ENCODE results near the gene RBM10.

RBM10 gene

DNA sequence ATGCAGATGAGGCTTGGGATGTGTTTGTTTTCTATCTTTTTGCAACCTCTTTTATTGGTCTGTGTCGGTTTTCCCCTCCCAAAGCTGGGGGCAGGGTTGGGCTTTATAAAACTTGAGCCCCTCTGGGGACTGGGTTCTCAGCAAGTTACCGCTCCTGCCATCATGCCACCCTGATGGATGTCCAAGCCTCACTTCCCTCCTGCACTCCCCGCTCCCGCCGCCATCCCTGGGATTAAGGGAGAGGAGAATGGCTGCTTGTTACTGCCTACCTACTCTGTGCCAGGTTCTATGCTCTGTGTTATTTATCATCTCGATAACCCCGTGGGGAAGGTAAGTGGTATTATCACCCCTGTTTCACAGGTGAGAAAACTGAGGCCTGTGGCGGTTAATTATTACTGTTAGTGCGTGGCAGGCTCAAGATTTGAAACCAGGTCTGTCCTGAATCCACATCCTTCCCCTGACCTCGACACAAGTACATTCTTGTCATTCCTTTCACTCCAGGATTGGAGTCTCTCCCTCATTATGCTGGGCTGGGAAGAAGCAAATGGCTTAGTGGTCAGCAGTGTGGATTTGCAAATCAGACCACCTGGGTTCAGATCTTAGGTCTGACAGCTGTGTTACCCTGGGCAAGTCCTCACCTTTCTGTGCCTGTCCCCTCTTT is 53.1 kb downstream of the RBM10 start:
- DNase-seq (ENCODE audit: low read depth in 2 of 2), result no peak

DNA sequence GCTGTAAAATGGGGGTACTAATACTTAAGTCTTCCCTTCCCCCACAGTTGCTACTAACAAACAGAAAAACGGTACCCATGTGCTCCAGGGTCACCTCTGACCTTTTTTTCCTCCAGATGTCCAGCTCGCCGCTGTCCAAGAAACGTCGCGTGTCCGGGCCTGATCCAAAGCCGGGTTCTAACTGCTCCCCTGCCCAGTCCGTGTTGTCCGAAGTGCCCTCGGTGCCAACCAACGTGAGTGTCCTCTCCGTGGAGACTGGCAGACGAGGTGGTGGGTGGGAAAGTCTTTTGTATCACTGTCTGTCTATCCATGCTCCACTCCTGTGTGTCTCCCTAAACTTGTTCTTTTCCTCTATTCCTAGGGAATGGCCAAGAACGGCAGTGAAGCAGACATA is 53.7 kb downstream of the RBM10 start:
- DNase-seq (ENCODE audit: low read depth in 2 of 2), result no peak

DNA sequence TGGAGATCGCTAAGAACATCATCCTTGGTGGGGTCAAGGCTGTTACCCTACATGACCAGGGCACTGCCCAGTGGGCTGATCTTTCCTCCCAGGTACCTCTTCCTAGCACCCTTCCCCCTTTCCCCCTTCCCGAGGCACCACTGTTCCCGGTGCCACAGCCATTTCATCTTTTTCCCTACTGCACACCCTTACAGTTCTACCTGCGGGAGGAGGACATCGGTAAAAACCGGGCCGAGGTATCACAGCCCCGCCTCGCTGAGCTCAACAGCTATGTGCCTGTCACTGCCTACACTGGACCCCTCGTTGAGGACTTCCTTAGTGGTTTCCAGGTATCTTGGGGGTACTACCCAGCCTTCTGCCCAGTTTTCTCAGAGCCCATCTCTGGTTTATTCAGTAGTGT is 54.3 kb downstream of the RBM10 start:
- no peak for DNase-seq (ENCODE audit: low read depth in 2 of 2)

DNA sequence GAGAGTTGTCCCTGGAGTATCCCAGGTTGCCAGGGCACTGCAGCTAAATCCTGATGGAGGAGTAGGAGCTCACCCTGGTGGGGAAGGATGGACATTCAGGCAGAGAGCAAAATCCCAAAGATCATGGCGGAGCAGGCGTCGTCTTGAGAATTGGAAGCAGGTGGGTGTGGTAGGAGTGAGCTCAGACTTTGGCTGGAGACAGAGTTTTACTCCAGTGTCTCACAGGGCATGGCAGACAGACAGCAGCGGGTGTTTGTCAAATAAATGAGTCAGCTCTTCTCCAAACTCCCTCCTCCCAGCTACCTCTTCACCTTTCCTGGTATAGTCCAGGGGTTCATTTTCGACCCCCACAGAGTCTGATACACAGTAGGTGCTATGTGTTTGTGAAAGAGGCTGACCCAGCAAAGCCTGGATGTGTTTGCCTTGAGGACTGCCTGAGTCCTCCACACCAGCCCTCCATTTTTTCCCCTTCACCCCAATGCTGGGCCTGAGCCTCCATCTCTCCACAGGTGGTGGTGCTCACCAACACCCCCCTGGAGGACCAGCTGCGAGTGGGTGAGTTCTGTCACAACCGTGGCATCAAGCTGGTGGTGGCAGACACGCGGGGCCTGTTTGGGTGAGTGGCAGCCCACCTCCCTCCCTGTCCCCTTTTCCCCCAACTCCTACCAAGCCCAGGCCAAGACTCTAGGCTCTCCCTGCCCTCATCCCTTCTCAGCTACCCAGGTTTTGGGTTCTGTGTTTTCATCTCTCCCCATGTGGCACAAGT is 55.5 kb downstream of the RBM10 start:
- DNase-seq (ENCODE audit: low read depth in 2 of 2), result no peak

DNA sequence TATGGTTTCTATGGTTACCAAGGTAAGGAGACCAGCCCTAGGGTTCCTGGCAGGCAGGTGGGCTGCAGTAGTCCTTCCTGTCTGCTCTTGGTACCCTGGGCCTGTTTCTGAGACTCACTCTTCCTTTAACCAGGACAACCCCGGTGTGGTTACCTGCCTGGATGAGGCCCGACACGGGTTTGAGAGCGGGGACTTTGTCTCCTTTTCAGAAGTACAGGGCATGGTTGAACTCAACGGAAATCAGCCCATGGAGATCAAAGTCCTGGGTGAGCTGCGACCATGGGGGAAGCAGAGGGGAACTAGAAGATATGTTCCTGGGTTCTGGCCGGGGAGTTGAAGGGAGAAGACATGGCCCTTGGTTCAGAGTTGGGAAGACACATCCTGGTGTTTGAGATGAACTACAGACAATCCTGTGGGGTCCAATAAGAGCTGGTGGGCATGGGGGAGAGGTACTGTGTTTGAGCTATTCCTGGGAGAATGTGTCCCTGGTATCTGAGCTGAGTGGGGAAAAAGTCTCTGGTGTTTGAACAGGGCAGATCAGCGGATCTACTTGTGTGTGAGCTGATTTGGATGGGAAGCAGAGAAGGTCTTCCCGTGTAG is 56.4 kb downstream of the RBM10 start:
- no peak for DNase-seq (ENCODE audit: low read depth in 2 of 2)

DNA sequence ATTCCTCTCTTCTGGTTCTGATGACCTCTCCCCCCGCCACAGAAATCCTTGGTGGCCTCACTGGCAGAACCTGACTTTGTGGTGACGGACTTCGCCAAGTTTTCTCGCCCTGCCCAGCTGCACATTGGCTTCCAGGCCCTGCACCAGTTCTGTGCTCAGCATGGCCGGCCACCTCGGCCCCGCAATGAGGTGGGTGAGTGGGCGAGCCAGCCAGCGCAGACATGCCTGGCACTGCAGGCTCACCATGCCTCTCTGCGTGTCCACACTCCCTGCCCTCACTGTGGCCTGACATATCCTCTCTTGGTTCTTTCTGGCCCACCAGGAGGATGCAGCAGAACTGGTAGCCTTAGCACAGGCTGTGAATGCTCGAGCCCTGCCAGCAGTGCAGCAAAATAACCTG is 57.3 kb downstream of the RBM10 start:
- DNase-seq (ENCODE audit: low read depth in 2 of 2), result no peak

DNA sequence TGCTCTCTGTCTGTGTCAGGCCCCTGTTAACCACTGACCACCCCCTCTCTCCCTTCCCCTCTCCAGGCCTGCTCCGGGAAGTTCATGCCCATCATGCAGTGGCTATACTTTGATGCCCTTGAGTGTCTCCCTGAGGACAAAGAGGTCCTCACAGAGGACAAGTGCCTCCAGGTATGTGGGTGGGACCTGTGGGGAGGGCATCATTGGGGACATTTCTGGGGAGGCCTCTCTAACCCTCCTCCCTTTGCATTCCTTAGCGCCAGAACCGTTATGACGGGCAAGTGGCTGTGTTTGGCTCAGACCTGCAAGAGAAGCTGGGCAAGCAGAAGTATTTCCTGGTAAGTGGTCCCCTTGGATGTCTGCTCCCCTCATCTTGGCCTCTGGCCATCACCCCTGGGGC is 57.9 kb downstream of the RBM10 start:
- DNase-seq (ENCODE audit: low read depth in 2 of 2), result no peak

DNA sequence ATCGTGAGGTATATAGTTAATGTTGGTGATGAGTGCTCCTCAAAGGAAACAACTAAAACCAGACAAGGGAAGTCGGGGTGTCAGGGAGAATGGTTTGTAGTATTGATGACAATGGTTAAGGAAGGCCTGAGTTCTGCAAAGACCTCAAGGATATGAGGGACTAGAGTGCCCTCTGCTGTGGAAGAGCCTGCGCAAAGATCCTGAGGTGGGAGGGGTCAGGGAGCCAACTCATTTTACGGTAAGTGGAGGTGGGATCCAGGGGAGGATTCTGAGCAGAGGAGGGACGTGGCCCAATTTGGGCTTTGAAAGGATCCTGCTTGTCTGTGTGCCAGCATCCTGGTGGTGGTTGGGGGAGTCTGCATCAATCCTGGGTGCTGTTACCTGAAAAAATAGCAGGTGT is 59.9 kb downstream of the RBM10 start:
- no peak for DNase-seq (ENCODE audit: low read depth in 2 of 2)

DNA sequence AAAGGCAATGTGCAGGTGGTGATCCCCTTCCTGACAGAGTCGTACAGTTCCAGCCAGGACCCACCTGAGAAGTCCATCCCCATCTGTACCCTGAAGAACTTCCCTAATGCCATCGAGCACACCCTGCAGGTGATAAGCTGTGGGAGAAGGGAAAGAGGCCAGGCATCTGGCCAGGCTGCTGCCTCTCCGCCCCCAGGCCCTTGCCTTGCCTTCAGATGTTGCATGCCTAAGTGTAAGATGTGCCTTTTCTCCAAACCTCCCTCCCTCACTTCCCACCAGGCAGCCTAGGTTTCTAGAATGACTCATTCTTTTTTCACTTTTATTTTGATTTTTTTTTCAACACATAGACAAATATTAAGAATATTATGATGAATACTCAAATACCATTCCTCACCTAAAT is 61.3 kb downstream of the RBM10 start:
- no peak for DNase-seq (ENCODE audit: low read depth in 2 of 2)

DNA sequence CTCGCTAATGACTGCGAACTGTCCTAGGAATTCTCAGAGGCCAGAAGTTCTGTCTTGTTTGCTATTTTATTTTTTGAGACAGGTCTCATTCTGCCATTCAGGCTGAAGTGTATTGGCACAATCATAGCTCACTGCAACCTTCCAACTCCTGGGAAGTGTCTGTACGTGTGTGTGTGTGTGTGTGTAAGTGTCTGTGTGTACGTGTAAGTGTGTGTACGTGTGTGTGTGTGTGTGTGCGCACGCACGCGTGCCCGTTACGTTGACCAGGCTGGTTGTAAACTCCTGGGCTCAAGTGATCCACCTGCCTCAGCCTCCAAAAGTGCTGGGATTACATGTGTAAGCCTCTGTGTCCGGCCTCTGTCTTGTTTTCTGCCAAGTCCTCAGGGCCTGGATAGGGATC is 63.1 kb downstream of the RBM10 start:
- DNase-seq (ENCODE audit: low read depth in 2 of 2), result no peak

DNA sequence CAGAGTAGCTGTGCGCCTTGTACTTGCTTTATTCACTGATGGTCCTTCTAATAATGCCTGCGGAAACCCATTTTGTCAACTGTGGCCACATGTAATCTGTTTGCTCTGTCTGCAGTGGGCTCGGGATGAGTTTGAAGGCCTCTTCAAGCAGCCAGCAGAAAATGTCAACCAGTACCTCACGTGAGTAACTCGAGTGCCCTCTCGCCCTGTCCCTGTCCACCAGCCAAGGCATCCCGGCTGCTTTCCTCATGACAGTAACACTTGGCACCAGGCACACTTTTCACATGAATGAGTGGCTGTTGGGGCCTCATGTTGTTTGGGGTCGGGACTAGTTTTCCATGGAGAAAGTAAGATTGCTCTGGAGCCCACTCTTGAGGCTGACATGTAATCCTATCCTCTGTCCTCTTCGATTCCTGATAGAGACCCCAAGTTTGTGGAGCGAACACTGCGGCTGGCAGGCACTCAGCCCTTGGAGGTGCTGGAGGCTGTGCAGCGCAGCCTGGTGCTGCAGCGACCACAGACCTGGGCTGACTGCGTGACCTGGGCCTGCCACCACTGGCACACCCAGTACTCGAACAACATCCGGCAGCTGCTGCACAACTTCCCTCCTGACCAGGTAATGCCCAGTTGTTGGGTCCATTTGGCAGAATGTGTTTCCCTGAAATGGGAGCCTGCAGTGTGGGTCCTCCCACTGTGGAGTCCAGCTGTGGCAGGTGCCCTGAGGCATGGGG is 64.7 kb downstream of the RBM10 start:
- no peak for DNase-seq (ENCODE audit: low read depth in 2 of 2)

DNA sequence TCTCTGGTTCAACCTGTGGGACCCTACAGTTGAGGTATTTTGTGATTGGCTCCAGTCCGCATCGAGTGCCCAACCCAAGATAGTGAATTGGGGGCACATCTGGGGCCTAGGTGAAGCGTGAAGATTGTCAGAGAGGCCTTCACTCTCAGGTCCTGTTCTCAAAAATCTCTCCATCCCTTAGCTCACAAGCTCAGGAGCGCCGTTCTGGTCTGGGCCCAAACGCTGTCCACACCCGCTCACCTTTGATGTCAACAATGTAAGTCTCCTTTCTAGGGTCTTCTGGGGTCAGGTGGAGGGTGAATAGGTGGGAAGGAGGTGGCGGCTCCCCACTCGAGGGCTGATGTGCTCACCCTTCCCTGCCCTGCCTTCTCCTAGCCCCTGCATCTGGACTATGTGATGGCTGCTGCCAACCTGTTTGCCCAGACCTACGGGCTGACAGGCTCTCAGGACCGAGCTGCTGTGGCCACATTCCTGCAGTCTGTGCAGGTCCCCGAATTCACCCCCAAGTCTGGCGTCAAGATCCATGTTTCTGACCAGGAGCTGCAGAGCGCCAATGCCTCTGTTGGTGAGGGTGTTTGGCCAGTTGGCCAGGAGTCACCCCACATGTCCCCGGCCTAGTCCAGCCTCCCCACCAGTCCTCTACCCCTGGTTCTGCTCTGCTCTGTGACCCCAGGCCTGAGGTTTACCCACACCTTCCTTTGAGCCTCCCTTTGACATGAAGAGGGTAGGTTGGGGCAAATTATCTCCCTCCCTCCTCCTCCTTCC is 65.8 kb downstream of the RBM10 start:
- no peak for DNase-seq (ENCODE audit: low read depth in 2 of 2)

DNA sequence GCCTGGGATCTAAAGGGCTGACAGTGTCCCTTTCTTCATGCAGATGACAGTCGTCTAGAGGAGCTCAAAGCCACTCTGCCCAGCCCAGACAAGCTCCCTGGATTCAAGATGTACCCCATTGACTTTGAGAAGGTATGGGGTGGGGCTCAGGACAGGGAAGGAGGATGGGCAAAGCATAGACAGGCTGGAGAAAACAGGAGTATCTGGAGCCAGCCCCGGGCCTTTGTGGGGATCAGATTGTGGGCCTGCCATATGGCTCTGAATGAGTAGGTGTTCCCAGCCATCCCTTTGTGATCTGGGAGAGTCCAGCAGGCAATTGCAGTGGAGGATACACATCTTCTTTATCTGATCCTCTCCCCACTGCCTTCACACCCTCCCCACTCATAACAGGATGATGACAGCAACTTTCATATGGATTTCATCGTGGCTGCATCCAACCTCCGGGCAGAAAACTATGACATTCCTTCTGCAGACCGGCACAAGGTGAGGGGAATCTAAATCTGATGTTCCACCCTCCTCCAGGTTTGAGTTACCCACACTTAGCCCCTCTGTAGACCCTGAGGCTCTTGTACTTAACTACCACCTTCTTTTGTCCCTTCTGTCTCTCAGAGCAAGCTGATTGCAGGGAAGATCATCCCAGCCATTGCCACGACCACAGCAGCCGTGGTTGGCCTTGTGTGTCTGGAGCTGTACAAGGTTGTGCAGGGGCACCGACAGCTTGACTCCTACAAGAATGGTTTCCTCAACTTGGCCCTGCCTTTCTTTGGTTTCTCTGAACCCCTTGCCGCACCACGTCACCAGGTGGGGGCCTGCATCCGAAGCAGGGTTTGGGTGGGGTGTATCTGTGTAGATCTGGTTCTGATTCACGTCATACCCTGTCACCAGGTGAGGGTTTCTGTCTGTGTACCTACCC is 67.6 kb downstream of the RBM10 start:
- DNase-seq (ENCODE audit: low read depth in 2 of 2), result no peak

DNA sequence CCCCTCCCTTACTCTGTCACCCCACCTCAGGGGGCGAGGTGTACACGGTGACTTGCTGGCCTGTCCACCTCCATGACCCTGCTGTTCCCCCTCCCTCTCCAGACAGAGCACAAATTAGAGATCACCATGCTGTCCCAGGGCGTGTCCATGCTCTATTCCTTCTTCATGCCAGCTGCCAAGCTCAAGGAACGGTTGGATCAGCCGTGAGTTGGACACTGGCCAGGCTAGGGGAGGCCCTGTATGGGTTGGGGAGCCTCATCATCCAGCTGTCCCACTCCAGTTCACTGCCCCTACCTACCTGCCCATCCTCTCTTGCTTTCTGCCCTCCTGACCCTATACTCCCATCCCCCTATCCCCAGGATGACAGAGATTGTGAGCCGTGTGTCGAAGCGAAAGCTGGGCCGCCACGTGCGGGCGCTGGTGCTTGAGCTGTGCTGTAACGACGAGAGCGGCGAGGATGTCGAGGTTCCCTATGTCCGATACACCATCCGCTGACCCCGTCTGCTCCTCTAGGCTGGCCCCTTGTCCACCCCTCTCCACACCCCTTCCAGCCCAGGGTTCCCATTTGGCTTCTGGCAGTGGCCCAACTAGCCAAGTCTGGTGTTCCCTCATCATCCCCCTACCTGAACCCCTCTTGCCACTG is 69.5 kb downstream of the RBM10 start:
- DNase-seq (ENCODE audit: low read depth in 2 of 2), result no peak

DNA sequence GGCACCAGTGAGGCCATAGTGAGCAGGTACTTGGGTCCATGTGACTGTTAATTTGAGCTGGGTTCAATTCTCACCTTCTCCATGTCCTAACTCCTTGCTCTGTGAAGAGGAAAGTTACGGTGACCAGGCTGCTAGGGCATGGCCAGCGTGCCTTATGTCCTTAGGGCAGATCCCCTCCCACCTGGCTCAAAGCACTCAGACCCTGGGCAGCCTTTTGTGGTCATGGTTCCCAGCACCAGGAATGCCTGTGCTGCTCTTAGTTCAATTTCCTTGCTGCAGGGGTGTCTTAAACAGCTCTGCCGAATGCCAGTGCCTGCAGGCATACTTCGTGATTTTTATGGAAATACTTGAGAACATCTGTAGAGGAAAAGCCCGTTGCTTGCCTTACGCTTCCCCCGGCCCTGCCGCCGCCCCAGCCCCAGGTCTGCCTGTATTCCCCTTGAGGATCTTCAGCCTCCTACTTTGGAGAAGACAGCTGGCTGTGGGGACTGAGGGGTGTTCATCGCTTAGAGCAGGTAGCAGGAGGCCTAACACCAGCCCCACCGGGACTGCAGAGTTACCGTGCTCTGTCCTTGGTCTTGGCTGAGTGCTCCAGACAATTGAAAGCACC is 70.4 kb downstream of the RBM10 start:
- no peak for DNase-seq (ENCODE audit: low read depth in 2 of 2)

DNA sequence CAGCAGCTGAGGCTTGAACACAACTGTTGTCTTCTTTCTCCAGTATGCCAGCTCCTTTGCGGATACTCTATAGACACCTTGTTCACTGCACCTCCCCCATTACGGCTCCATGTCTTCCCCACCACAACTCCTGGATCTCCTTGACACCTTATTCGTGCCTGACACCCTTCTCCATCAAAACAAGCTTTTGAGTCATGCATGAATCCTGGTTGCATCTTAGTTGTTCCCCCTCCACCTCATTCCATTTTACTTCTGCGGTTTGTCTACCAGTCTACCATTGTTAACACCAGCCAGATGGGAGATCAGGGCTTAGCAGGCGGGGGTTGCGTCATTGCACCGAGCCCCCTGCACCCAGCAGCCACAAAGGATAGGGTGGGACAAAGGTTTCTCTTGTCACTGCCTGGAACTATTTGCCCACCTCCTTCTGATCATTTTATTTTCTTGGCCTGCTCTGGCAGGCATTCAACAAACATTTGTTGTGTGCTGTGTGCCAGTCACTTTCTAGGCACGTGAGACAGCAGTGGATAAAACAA is 71.4 kb downstream of the RBM10 start:
- no peak for DNase-seq (ENCODE audit: low read depth in 2 of 2)

DNA sequence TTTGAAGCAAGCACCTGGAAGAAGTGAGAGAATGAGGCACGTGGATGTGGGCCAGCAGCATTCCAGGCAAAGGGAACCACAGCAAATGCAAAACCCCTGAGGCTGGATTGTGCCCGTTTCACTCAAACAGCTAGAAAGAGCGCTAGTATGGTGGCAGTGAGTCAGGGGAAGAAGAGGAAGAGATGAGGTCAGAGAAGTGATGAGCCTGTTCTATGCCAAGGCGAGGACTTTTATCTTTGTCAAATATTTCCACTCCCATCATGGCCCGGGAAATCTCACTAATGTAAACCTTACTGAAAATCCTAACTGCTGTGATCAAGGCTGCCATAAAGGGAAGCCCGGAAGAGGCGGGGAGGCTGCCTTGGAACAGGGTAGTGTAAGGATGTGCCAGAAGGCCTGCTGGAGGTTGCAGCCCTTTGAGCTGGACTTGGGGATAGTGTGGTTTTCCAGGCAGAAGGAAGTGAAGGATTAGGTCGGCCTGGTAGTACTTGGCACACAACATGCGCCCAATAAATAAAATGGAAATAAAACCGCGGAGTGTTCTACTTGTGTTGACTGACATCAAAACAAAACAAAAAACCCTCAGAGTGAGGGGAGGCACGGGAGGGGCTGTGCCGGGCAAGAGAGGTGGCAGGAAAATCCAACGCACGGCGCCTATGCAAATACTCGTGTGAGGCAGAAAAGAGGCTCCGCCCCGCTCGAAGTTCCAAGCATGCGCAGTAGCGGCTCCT is 72.3 kb downstream of the RBM10 start:
- DNase-seq (ENCODE audit: low read depth in 2 of 2), result no peak

DNA sequence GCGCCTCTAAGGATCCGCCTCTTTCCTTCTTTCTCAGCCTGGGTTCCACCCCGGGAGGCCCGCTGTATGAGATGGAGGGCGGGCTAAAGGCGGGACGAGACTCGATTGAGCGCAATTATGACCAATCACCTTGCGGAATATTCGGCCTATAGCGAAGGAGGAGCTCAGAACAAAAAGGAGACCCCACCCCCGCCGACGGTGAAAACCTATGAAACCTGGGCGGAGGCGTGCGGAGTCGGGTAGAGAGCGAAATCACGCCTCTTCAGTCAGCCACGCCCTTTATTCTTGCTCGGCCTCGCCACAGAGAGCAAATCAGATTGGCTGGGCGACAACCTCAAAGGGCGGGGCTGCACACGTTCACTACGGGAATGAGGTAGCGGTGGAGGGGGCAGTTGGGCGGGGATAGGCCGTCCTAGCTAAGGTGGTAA is 72.8 kb downstream of the RBM10 start:
- peak; percentile 80 to 94 for DNase-seq (ENCODE audit: low read depth in 2 of 2)
